K562 (cell line): ENCODE measurements around the gene GALNT5. TPM values are rescaled to one million over a fixed set of nuclear protein-coding genes. Genes with fewer than 3 reads are reported as not detected.

Experiments
- ATAC-seq: fragments of 200-7000 bp; cut with Tn5 transposase; 3 replicates; pipeline ENCODE4 v1.9.1; 2020; ENCODE audit warnings: moderate library complexity
- BruUV-seq: library from RNA; stranded (reverse); fragments of 400-500 nt; replicated peaks from 2 replicates; lab custom pipeline; 2021; lab: Mats Ljungman, UMichigan
- CTCF ChIA-PET: fragments of 300-600 bp; formaldehyde crosslinking; extraction: SDS; loops from one replicate; lab custom pipeline; 2021; ENCODE audit warnings: low intra/inter-chr PET ratio; lab: Yijun Ruan, JAX
- POLR2A ChIA-PET: fragments of 300-600, 350-650 bp; sonication (Branson Sonifier 250); formaldehyde crosslinking; extraction: SDS; loops from one replicate; lab custom pipeline; 2021; ENCODE audit warnings: antibody characterized with exemption, inconsistent platforms; lab: Yijun Ruan, JAX
- DNase-seq, 4 experiments: peaks; one replicate each; pipeline versions ENCODE4 v3.0.0 to v3.0.0-alpha.2; 2011 to 2018; ENCODE audit warnings: low spot score in 3 of 4, mixed read lengths in 3 of 4; ENCODE audit errors: extremely low read depth in 1 of 4
- FAIRE-seq: peaks from 2 replicates; lab custom pipeline; 2011; peaks lifted over from hg19 to GRCh38; lab: Jason Lieb, UNC
- H2AFZ ChIP-seq: 2 replicates; pipeline ENCODE4 v1.6.0; 2011; ENCODE audit warnings: low read depth, low read length, control low read depth, inconsistent platforms
- H3K27ac ChIP-seq: fragments of 200-600 bp; 3 replicates; pipeline ENCODE4 v1.8.0; 2011; ENCODE audit warnings: low read depth, mild to moderate bottlenecking, control low read depth, inconsistent platforms, low read length, moderate library complexity, mixed read lengths; ENCODE audit errors: extremely low read depth
- H3K27me3 ChIP-seq, 2 experiments: fragments of 300-600 bp in 1 of 2; 2 replicates in 1 of 2; 3 replicates in 1 of 2; pipeline versions ENCODE4 v1.6.0 to v1.8.0; 2011; ENCODE audit warnings: inconsistent platforms in 2 of 2, low read length in 2 of 2, mild to moderate bottlenecking in 1 of 2, mixed read lengths in 1 of 2, moderate library complexity in 1 of 2; ENCODE audit not compliant: control insufficient read depth in 2 of 2, insufficient read depth in 2 of 2
- H3K36me3 ChIP-seq: fragments of 300-600 bp; 3 replicates; pipeline ENCODE4 v1.8.0; 2011; ENCODE audit warnings: mild to moderate bottlenecking, low read length, inconsistent platforms; ENCODE audit not compliant: control insufficient read depth, insufficient read depth
- H3K4me1 ChIP-seq, 2 experiments: fragments of 200-600 bp in 1 of 2; replicated peaks in 1 of 2; 2 replicates in 1 of 2; 3 replicates in 1 of 2; pipeline versions ENCODE4 v1.5.1 to v1.8.0; 2011; ENCODE audit warnings: inconsistent platforms in 2 of 2, low read length in 2 of 2, mild to moderate bottlenecking in 1 of 2, mixed read lengths in 1 of 2, moderate library complexity in 1 of 2; ENCODE audit not compliant: control insufficient read depth in 2 of 2, insufficient read depth in 2 of 2
- H3K4me2 ChIP-seq: 2 replicates; pipeline ENCODE4 v1.6.1; 2011; ENCODE audit warnings: low read length, control low read depth, inconsistent platforms, mixed read lengths; ENCODE audit not compliant: insufficient read depth
- H3K4me3 ChIP-seq: fragments of 200-600 bp; sonication (generic), shearing (Covaris generic); 2 replicates; pipeline ENCODE4 v1.5.1; 2016; ENCODE audit warnings: control low read depth, inconsistent platforms
- H3K79me2 ChIP-seq: fragments of 200-600 bp; 3 replicates; pipeline ENCODE4 v1.8.0; 2011; ENCODE audit warnings: low read length, inconsistent platforms; ENCODE audit not compliant: control insufficient read depth, insufficient read depth
- H3K9ac ChIP-seq, 2 experiments: 2 replicates each; pipeline versions ENCODE4 v1.6.0 to v1.6.1; 2011; ENCODE audit warnings: low read depth in 2 of 2, low read length in 2 of 2, control low read depth in 1 of 2, inconsistent platforms in 1 of 2, mild to moderate bottlenecking in 1 of 2, mixed read lengths in 1 of 2; ENCODE audit not compliant: insufficient read depth in 1 of 2
- H3K9me1 ChIP-seq: one replicate; pipeline ENCODE4 v1.6.0; 2011; ENCODE audit warnings: inconsistent platforms, mild to moderate bottlenecking, low read length, moderate library complexity; ENCODE audit not compliant: control insufficient read depth, insufficient read depth
- H3K9me3 ChIP-seq: replicated peaks from 2 replicates; pipeline ENCODE4 v1.5.1; 2011; ENCODE audit warnings: low read depth, low read length, inconsistent platforms; ENCODE audit not compliant: control insufficient read depth, insufficient read depth
- H4K20me1 ChIP-seq: replicated peaks from 2 replicates; pipeline ENCODE4 v1.6.1; 2011; ENCODE audit warnings: low read length, inconsistent platforms, mixed read lengths; ENCODE audit not compliant: control insufficient read depth, insufficient read depth
- ELF4 ChIP-seq: fragments of 450-650 bp; formaldehyde crosslinking; IDR thresholded peaks from 2 replicates; pipeline ENCODE4 v1.4.0; 2022; ENCODE audit warnings: missing genetic modification characterization
- ETS2 ChIP-seq: IDR thresholded peaks from 2 replicates; pipeline ENCODE4 v1.6.1; 2016; ENCODE audit warnings: borderline replicate concordance, missing genetic modification characterization, mild to moderate bottlenecking, moderate library complexity, missing compliant biosample characterization; ENCODE audit not compliant: poor library complexity, severe bottlenecking
- PBX2 ChIP-seq, 2 experiments: IDR thresholded peaks in 1 of 2; conservative IDR thresholded peaks in 1 of 2; 2 replicates each; pipeline ENCODE4 v1.6.1; 2016; ENCODE audit warnings: low read depth in 2 of 2, mild to moderate bottlenecking in 1 of 2, missing compliant biosample characterization in 1 of 2, missing genetic modification characterization in 1 of 2, moderate library complexity in 1 of 2
- SMAD4 ChIP-seq: fragments of 250-450 bp; sonication (Bioruptor Pico); conservative IDR thresholded peaks from 2 replicates; pipeline ENCODE4 v1.8.0; 2021; ENCODE audit warnings: inconsistent platforms, mild to moderate bottlenecking, moderate library complexity
- SRSF9 ChIP-seq: fragments of 200-400 bp; formaldehyde crosslinking; IDR thresholded peaks from 2 replicates; pipeline ENCODE4 v1.6.1; 2017; ENCODE audit warnings: low read depth, low read length, borderline replicate concordance
- TRIM25 ChIP-seq: fragments of 450-650 bp; IDR thresholded peaks from 2 replicates; pipeline ENCODE4 v1.7.0; 2016; ENCODE audit warnings: borderline replicate concordance
- ZBTB40 ChIP-seq, 2 experiments: fragments of 450-650 bp in 1 of 2; sonication (generic) in 1 of 2; formaldehyde crosslinking in 1 of 2; IDR thresholded peaks; 2 replicates each; pipeline versions ENCODE4 v1.7.1 to v1.9.0; 2016 to 2022; ENCODE audit warnings: inconsistent platforms in 1 of 2, mild to moderate bottlenecking in 1 of 2, missing genetic modification reagents in 1 of 2
- WGBS: fragments of 100-300 bp; shearing (Covaris generic); methylation state at CpG from one replicate; pipeline ENCODE4 v1.1.6; 2016; ENCODE audit warnings: low coverage, mixed read lengths; ENCODE audit not compliant: insufficient coverage; ENCODE audit errors: missing lambda C conversion rate; 5-methylcytosine and 5-hydroxymethylcytosine counted together
- in situ Hi-C: fragments of 300-500 bp; cut with MboI; formaldehyde crosslinking; loops from 4 replicates; pipeline ENCODE4 v1.15.0; 2018; ENCODE audit warnings: inconsistent platforms, mixed read lengths
- intact Hi-C: fragments of 100-400 bp; cut with micrococcal nuclease; formaldehyde crosslinking; loops from 2 replicates; pipeline ENCODE4 v1.14.2; 2022
- polyA plus RNA-seq, 8 experiments: library from polyadenylated mRNA; depleted of rRNA in 4 of 8; stranded (reverse) in 5 of 8; unstranded in 3 of 8; fragments of >200 nt; fragmentation: Nextera tagmentation in 2 of 8; fragmentation: Illumina TruSeq in 1 of 8; extraction: Ambion mirVana in 2 of 8; extraction: Trizol in 1 of 8; gene quantifications; 2 replicates each; pipeline versions ENCODE4 v1.2.1 to v1.2.3, GENCODE V29; 2011 to 2014; ENCODE audit warnings: inconsistent platforms in 1 of 8, missing spikeins in 1 of 8
- total RNA-seq, 7 experiments: library from RNA; depleted of rRNA in 6 of 7; stranded (reverse); fragments of >200 nt in 6 of 7; fragmentation: Illumina TruSeq in 2 of 7; extraction: Trizol in 2 of 7; gene quantifications; 2 replicates each; pipeline versions ENCODE4 v1.2.1 to v1.2.3, GENCODE V29; 2011 to 2021; ENCODE audit warnings: low replicate concordance in 1 of 7

The GALNT5 gene
- total and polyA plus RNA-seq, 9 of the 15 experiments (the other 6 are each of a cell fraction or from before 2014, with no cell fraction given): 21.6 to 73.0 (median 54.7) TPM

GRCh38 chr2:157318884-157319283, 61.4 kb downstream of the GALNT5 start:
- no peaks in the 10 kb centered on the region for H3K79me2 ChIP-seq
- ChIA-PET POLR2A (interaction anchor here (0.9 kb wide), 2 partner anchors 27 to 420 kb away, joined by 3 to 6 read pairs; no protein-coding TSS in a partner anchor), CTCF (interaction anchor here (0.6 kb wide), 1 partner anchor 16 kb away, joined by 3 read pairs; no protein-coding TSS in a partner anchor)
- BruUV-seq: no TSS peak
- FAIRE-seq (no peak), ATAC-seq (no peak), DNase-seq (no peak)
- H3K4me2 ChIP-seq: no peak overlapping the region
- no peaks in the 10 kb centered on the region for H3K27me3 ChIP-seq
- H3K9ac ChIP-seq: no peak overlapping the region
- intact Hi-C loops (no loop called here), in situ Hi-C loops (no loop called here)
- no peak overlapping the region for H3K27ac ChIP-seq
- H3K4me1 ChIP-seq: no peaks in the 10 kb centered on the region
- H3K9me1 ChIP-seq: no peaks in the 10 kb centered on the region
- WGBS: 70% methylated on average over 2 of the region's 2 CpGs
- H3K36me3 ChIP-seq: no peaks in the 10 kb centered on the region
- H2AFZ ChIP-seq: no peak overlapping the region
- H3K9me3 ChIP-seq: no peaks in the 10 kb centered on the region
- no peaks in the 10 kb centered on the region for H4K20me1 ChIP-seq
- H3K4me3 ChIP-seq: no peak overlapping the region
- no peak for TF ChIP-seq PBX2 (CRISPR knock-in tag; IDR thresholded peaks at IDR 0.05; ENCODE audit: low read depth)
- TF ChIP-seq PBX2 (tag; conservative IDR thresholded peaks at IDR 0.05; ENCODE audit: low read depth): no peak
- no peak for TF ChIP-seq ZBTB40 (IDR thresholded peaks at IDR 0.05)
- no peak for TF ChIP-seq ZBTB40 (CRISPR knock-in tag; IDR thresholded peaks at IDR 0.05)
- no peak for TF ChIP-seq SMAD4 (CRISPR knock-in tag)
- TF ChIP-seq SRSF9: no peak
- TF ChIP-seq ETS2: no peak
- TF ChIP-seq TRIM25: no peak
- no peak for TF ChIP-seq ELF4 (CRISPR knock-in tag)
